CD4-positive, alpha-beta T cell treated with Interleukin-2 at 100 ng/mL for 4 hours (primary cell): ENCODE data around the gene RPP25.

Experiments used
- DNase-seq: peaks from one replicate; pipeline ENCODE4 v3.0.0-alpha.2; 2020; ENCODE audit warnings: low spot score

RPP25 gene, protein sequence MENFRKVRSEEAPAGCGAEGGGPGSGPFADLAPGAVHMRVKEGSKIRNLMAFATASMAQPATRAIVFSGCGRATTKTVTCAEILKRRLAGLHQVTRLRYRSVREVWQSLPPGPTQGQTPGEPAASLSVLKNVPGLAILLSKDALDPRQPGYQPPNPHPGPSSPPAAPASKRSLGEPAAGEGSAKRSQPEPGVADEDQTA

DNA sequence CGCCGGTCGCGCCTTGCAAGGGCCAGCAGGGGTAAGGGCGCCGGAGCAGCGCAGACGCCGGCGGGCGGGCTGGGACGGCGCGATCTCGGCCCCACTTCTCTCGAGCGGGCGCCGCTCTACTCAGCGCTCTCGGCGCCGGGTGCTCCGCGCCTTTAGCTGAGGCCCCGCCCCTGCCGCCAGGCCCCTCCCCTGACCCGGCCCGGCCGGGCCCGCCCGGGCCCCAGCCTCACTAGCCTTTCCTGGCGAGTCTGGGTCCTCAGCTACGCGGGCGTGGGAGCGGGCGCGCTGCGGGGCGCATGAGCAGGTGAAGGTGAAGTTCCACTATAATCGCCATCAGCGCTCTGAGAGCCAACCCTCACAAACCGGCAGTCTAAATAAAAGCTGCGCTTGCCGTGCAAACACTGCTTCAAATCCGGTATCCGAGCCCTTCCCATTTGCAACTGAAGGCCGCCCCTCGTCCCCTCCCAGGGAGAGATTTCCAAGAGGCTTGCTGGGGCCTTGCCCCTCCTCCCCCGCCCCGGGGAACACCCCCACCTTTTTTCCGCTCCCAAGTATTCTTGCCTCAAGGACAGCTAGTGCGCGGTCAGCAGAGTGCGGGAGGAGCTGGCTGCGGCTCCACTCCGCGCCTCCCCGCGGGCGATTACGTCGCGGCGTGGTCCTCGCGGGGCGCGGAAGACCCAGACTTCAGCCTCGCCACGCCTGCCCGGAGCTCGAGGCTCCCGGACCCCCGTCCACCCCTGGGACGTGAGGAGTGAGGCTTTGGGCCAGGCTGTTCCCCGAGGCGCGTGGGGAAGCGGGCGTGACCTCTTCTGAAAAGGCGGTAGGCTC, at the start of gene RPP25:
Gene RPP25, minus strand, starts transcription at position 125 of the 828 bp plus-strand sequence. CDS start 189 bp downstream, outside the sequence.
- DNase-seq: peak; percentile 57

DNA sequence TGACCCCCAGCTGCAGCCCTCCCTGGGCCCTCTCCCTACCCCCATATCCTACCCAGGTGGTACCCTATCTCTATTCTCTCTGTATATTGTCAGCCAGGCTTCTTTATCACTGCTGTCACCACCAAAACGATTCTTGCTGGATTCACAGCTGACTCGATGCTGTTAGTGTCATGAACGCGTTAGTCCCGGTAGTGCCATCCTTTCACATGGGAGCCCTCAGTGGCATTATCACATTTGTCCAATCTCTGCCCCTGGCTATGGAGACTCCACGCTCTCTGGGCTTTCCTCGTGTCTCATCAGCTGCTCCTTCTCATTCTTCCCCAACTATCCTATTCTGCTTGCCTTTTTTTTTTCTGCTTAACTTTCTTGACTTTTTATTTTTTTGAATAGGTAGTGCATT, 45.8 kb upstream of the RPP25 start:
- no peak for DNase-seq

DNA sequence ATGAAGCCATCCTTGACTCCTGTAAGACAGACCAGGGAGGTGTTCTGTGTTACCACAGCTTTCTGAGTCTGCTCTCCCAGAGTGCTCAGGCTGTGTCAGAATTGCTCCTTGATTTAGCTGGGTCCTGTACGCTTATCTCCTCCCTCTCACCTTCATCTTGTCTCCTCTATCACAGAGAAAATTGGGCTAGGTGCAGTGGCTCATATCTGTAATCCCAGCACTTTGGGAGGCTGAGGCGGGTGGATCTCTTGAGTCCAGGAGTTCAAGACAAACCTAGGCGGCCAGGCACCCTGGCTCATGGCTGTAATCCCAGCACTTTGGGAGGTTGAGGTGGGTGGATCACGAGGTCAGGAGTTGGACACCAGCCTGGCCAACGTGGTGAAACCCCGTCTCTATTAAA, 44.7 kb upstream of the RPP25 start:
- no peak for DNase-seq

DNA sequence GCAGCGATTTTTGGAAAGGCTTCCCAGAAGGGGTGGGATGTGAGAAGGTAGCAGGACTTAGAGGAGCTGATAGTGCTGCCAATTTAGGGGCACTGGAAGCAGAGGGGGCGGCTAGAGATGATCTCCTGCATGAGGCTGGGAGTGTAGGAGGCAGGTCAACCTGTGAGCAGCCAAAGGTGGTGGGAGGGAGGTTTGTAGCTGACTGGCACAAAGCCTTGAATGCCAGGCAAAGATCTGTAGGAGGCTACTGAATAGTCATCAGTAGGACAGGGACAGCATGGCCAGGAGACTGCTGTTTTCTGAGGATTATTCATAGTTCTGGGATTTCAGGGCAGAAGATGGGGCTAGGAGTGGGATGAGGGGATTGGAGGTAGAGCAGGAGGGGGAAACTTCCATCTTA, 41.0 kb upstream of the RPP25 start:
- DNase-seq: no peak

DNA sequence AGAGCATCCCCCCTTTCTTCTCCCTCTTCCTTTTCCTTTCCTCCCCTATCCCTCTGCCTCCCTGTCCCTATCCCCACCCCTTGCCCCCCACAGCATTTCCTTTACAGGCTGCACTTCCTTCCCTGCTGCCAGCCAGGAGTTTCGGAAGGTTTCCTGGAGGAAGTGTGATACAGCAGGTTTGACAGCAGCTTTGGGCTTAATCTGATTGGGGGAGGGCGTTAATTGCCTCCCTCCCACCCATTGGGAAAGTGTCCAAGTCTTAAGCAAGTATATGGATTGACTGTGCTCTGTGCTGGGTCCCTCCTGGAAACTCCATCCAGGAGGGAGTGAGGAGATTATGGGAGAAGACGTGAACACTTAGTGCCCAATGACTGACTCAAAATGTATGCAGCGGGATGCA, 40.6 kb upstream of the RPP25 start:
- no peak for DNase-seq

DNA sequence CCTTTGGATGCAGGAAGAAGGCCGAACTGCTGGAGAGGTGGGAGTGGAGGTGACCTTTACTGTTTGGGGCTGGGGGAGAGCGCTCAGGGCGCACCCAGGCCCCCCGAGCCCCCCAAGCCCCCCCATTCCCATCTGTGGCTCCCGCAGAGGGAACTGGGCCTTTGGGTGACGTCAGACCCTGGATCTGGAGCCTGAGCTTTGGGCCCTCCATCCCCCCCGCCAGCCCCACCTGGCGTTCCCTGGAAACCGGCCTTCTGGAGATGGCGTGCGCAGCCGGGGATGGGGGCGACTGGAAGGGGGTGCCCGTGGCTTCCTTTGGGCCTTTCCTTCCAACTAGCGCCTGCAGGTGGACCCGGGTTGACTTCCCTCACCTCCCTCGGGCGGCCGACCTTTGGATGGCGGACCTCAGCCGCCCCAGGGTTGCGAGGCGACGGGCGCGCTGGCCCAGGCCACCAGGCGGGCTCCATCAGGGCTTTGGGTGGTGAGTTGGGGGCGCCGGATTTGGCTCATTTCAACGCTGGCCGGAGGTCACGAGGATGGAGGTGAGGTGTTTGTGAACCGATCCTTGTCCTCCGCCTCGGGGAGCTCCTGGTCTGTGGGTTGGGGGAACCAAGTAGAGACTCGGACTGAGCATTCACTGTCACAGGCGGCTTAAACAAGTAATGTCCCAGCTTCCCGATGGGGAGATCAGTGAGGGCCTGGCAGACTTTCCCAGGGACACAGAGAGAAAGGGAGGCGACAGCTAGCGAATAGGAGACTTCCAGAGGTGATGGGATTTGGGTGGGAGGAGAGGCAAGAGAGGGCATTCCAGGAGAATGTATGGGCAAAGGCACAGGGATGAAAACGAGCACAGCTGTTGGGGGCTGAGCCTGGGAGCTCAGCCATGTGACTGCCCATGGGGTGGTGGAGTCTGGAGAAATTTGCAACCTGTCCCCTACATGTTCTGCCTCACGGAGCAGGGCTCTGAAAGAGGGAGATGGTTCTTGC, 39.5 kb upstream of the RPP25 start:
- DNase-seq: no peak

DNA sequence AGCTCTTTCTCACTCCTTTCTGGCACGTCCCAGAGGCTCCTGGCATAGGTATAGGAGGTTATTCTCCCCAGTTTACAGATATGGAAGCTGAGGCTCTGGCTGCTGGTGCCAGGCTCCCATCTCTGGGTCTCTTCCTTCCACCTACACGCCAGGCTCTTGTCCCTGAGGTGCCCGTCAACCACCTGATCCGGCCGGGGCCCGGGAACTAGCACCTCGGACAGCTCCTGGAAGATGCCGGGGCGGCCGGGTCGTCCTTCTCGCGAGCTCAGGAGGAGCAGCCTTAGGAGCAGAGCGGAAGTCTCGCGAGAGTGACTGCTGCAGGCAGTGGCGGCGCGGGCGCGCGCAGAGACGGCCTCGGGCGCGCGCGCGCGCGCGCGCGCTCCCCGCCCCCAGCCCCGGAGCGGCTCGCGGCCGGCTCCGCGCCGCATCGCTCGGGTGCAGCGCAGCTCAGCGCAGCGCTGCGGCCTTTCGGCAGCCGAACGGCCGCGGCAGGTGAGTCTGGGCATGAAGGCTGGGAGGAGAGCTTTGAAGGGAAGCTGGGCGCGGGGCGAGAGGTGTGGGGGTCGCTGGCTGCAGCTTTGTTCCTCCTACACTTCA, 38.7 kb upstream of the RPP25 start, which contains the start of gene SCAMP5:
Gene SCAMP5, plus strand, starts transcription at position 382 of the 597 bp plus-strand sequence. CDS start 16,277 bp downstream, outside the sequence.
- peak; percentile 88 for DNase-seq

DNA sequence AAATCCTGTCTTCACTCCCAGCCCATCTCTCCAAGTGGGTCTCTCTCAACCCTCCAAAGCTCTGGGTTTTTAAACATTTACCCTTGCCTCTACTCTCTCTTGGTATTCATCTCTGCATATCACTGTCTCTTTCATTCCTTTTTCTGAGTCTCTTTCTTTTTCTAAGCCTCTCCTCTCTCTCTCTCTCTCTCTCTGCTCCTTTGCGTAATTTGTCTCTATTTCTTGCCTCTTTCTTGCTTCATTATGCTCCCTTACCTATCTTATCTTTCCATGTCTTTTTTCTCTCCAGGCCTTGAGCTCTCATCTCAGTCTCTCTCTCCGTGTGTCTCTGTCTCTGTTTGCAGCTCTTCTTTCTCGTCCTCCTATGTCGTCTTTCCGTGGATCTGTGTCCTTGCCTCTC, 38.1 kb upstream of the RPP25 start:
- DNase-seq: no peak

DNA sequence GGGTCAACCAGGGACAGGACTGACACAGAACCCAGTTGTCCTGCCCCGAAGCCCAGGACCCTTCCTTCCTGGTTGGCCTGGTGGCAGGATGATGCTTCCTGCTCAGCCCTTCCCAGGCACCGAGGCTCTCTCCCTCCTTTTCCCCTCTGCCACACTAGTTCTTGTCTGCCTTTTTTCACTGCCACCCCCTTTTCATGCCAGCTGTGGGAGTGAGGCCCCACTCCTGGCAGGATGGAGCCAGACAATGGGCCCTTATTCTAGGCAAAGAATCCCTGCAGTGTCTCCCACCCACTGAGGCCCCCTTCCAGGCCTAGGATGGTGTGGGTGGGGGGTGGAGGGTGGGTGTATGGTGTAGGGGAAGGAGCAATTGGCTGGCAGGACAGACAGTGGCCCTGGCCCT, 37.7 kb upstream of the RPP25 start:
- DNase-seq: no peak

DNA sequence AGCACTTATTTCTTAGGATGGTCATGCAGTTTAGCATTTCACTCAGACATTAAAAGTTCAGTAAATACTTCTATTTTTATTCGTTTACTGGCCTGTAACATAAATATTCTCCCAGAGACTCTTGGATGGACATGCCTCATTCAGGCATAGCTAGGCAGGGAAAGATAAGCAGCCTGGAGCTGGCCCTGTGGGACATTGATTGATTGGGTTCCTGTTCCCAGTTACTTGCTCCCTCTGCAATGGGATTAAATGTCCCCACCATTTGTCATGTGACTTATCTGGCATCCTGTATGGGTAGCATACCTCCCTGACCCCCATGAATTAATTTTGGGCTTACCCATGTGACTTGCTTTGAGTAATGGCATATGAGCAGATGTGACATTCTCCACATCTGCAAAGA, 36.0 kb upstream of the RPP25 start:
- DNase-seq: no peak

DNA sequence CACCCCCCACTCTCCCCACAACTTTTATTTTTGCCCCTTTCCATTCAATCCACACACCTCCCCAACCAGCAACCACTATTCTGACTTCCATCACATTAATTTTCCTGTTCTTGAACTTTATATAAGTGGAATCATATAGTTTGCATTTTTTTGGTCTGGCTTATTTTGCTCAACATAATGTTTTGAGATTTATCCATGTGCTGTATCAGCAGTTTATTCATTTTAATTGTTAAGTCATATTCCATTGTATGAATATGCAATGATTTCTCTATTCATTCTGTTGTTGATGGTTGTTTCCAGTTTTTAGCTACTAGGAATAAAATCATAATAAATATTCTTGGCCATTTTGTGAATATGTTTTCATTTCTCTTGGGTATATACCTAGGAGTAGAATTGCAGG, 33.0 kb upstream of the RPP25 start:
- no peak for DNase-seq

DNA sequence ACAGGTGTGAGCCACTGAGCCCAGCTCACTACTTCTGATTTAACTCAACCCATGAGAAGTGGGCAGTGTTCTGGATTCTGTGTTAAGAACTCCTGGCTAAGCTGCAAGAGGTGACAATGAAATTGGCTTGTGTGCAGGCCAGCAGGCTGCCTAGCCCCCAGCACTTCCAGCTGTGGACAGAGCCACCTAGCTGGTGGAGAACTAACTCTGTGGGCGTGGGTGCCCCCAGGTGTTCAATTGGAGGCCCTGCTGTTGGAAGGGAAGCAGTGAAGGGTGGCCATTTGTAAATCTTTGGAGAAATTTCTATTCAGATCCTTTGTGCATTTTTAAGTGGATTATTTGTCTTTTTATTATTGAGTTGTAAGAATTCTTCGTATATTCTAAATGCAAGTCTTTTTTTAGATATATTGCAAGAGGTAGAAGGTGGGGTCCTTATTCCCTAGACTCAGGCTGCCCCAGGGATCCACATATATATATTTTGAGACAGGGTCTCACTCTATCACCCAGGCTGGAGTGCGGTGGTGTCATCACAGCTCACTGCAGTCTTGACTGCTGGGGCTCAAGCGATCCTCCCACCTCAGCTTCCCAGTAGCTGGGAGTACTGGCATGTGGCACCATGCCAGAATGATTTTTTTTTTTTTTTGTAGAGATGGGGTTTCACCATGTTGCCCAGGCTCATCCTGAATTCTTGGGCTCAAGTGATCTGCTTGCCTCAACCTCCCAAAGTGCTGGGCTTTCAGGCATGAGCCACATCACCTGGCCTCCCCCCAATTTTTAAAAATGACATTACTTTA, 31.6 kb upstream of the RPP25 start:
- DNase-seq: no peak

DNA sequence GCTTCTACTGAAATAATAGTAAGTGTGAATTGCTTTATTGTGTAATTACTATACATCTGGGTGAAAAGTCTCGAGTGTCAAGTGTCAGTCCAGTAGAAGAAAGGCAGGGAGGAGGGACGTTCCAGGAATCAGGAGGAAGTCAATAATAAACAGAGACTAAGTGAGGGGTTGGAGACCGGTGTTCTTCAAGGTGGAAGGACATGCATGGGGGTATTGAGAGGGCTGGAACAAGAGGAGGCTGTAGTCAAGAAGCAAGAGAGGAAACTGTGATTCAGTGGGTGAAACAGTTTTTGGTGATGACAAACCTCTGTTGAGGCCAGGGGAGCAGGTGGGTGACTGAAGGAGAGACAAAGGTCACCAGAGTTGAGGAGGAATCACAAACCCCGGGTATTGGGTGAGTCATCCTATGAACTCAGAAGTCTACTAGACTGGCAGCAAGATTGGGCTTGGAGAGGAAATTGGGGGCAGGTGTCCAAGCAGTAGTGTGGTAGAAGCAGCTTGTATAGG, 27.2 kb upstream of the RPP25 start:
- DNase-seq: no peak

DNA sequence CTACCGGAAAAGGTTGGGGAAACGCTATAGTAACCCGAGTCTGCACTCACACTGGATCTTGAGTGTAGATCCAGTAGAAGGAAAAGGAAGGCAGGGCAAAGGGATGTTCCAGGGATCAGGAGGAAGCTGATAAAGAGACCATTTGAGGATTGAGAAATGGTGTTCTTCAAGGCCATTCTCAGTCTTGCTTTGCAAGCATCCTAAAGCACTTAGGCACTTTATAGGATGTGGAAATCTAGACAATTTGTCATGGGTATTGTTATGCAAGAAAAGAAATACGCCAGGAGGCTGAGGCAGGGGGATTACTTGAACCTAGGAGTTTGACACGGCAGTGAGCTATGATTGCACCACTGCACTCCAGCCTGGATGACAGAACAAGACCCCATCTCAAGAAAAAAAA, 25.6 kb upstream of the RPP25 start:
- no peak for DNase-seq

DNA sequence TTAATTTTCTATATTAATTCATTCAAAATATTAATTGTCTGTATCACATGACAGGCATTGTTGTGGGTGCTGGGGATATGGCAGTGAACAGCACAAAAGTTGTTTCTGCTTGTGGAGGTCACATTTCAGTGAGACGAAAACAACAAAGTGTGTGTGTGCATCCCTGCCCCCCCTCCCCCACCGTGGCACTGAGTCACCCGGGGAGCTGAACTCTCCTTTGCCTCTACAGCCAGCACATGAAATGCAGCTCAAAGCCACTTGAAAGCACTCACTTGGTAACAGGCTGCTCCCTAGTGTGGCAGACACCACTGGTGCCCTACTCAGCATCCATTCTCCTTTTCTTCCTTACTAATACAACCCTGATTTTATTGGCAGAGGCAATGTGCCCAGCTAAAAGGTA, 21.9 kb upstream of the RPP25 start:
- peak; percentile 26 for DNase-seq

DNA sequence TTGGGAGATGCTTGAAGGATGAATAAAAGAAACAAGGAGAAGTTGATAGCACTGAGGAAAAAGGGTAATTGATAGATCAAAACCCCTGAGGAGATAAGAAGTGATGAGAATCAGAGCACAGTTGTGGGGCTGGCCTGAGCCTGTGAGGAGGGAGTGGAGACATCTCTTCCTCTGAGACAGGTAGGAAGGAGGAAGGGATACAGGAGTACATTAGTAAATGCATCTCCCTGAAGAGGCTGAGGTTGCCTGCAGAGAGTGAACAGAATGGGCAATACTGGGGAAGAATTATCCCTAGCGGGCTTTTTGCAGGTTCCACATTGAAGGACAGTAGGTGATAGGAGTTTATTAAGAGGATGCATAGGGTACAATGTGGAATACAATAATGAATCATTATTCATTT, 21.5 kb upstream of the RPP25 start:
- no peak for DNase-seq

DNA sequence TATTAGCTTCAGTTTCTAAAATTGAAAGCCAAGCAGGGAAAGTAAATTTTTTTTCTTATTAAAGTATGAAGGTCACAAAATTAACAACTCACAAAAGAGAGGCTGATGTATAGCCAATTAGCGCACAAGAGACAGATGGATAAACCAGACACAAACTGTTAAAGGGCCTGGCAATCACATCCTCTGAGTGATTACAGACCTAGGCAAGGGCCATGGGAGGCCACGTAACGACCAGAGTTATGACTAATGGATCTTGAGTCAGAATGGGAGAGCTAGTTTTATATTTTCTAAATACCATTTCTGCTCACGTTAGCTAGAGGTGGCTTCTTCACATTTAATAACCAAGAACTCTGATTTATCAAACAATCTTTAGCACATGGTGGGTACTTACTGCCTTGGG, 21.0 kb upstream of the RPP25 start:
- no peak for DNase-seq

DNA sequence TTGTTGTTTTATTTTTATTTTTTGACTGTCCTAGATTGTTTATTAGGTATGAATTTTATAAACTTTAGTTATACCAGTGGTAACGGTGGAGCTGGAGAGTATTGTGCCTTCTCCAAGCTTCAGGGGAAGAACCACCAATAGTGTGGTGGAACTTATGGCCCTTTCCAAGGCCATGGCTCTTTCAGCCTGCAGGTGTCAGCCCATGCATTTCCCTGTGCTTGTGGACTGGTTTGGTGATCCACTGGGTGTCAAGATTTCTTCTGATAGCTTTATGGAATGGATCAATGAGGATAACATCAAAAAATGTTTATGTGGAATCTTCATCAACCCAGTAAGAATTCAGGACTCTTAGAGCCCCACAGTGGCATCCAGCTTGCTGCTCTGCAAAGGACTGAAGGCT, 19.6 kb upstream of the RPP25 start:
- no peak for DNase-seq

DNA sequence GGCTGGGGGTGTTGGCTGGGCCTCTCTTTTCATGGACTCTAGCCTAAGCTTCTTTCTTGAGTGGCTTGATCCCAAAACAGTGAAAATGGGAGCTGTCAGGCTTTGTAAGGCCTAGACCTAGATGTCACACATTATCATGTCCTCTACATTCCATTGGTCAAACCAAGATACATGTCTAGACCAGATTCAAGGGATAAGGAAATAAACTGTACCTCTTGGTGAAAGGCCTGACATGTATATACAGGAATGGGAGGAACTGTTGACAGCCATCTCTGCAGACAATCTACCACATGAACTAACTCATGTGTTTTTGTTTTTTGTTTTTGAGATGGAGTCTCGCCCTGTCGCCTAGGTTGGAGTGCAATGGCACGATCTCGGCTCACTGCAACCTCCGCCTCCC, 11.1 kb upstream of the RPP25 start:
- DNase-seq: no peak

DNA sequence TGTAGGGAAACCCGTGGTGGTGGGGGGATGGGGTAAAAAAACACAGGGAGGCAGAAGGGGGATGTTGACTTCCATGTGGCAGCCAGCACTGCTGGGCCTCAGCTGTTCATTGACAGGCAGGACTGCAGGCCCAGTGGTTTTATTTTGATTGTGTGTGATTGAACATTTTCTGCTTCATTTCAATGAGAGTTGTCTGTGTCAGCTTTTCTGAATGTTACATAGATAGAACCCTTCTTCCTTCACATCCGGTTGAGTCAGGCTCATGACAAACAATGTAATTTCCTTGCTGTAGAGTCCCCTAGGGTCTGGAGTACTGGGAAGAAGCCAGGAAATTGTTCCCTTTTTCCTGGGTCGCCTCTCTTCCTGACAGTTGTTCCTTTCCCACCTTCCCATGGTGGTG, 8.2 kb upstream of the RPP25 start:
- no peak for DNase-seq

DNA sequence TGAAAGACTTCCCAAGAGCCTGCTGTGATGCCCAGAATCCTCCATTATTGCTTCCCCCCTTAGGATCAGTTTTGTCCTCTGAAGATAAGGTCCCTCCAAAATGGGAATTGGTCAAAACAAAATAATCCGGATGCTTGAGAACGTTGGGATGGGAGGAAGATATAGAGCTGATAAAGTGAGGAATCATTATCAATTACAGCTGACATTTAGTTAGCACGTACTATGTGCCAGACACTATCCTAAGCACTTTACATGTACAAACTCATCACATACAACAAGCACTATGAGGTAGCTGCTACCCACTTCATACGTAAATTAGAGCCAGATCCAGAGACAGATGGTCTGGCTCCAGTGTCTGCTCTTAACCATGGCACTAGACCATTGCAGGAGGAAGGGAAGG, 6.6 kb upstream of the RPP25 start:
- no peak for DNase-seq
